Jurkat, Clone E6-1 (cell line): ENCODE results near the gene LUZP2.
"Not testable (repeated sequence)": the region's sequence is repeated elsewhere in the genome, so short reads cannot be mapped to it uniquely, and the experiment has no call there.

Experiments
- DNase-seq: peaks from one replicate; pipeline ENCODE4 v3.0.0-alpha.2; 2011; ENCODE audit warnings: low read depth, low spot score
- H3K4me3 ChIP-seq: 2 replicates; pipeline ENCODE4 v1.5.1; 2011; ENCODE audit warnings: mild to moderate bottlenecking, low read length, control low read depth, moderate library complexity

Gene LUZP2

DNA sequence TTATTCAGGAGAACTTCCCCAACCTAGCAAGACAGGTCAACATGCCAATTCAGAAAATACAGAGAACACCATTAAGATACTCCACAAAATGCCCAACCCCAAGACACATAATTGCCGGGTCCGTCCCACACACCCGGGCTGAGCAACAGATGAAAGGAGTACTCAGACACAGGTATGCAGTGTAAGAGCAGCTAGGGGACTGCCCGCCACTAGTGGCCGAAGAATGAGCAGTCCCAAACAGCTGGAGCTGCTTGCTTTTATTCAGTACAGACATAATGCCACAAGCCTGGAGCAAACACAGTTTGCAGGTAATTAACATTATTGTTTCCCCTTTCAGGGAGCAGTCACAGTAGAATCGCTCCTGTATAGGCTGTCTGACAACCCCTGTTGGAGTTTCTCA is 364.6 kb downstream of the LUZP2 start:
- no peak for DNase-seq
- H3K4me3 ChIP-seq: no peak overlapping the region

DNA sequence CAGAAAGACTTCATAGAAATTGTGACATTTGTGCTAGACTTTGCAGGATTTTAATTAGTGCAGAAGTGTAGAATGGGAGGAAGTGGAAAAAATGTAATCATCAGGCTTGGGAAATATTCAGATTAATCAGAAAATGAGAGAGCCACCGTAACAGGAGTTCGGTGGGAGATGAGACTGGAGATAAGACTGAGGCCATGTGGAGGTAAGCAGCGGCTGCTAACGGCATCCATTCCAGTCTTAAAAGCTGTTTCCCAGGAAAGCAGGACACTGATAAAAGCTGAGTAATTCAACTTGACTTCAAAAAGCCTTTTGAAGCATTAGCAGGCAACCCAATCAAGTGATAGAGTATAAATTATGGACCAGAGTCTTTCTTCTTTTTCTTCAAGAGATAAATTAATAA is 369.9 kb downstream of the LUZP2 start:
- no peak for DNase-seq
- H3K4me3 ChIP-seq: no peak overlapping the region

DNA sequence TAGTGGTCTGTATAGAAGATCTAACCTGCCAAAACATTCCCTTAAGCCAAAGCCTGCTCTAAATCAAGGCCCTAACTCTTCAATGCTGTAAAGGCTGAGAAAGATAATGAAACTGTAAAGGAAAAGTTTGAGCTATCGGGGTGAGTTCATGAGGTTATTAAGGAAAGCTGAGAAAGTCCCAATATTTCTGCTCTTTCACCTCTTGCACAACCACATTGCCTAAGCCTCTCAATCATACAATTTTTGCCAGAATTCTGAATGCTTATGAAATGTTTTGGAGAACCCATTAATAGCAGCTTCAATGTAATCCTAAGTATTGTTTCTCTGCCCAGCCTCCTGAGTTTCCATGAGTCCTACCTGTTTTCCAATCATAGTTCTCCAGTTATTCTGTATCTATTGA is 373.2 kb downstream of the LUZP2 start:
- no peak overlapping the region for H3K4me3 ChIP-seq
- DNase-seq: no peak

DNA sequence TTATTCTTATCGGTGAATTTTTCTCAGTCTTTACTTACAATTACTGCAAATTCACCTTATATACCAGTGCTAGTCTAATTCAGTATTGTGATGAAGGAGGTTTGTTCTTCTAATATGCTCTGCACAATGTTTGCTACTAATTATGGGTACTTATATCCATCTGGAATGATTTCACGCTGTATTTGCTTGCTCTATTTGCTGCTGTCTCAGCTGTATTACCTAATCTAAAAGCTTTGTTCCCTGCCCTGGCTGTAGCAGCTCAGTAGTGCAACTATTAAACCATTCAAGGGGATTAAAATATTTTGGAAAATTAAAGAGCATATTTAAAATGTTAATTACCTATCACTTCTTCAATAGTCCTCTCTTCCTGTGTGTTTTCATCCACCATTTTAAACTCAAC is 375.3 kb downstream of the LUZP2 start:
- no peak overlapping the region for H3K4me3 ChIP-seq
- DNase-seq: no peak

DNA sequence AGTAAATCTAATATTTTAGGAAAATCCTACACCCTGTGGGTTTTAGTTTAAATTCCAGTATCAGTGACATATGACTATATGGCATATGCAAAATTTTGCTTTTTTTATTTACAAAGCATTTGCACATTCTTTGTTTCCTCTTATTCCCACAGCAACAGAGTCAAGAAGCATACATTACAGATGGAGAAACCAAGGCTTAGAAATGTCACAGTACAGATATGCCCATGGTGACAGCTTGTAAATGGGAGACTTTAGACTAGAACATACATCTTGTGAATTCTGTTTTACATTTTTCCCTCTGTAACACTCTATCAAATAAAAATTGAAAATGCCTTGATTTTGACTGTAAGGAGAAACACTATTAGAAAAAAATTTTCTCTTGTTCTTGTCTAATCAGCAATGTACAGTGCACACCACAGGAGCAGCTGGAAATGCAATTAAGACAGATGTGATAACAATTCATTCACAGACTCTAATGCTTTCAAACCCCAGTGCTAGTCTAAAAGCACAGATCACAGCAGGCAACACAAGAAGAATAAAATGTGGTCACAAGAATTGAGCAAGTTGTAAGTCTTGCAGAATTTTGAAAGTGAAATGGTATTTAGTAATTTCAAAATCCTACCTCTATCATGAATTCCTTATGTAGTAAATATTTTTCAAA is 375.9 kb downstream of the LUZP2 start:
- no peak for DNase-seq
- no peak overlapping the region for H3K4me3 ChIP-seq

DNA sequence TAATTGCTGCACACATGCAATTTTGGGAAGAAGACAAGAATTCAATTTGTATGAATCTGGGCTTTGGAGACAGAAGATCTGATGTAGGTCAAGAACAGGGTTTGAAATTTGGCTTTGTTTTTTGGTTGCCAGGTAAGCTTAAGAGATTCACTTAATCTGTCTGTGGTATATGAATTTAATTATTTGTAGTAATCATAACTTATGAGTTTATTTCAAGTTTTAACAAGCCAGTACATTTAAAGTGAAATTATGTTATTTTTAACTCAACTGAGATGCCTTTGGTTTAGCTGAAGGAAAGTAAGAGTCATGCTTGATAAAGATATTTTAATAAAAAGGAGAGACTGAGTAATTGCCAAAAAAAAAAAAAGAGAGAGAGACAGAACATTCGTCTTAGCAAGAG is 384.1 kb downstream of the LUZP2 start:
- H3K4me3 ChIP-seq: no peak overlapping the region
- no peak for DNase-seq

DNA sequence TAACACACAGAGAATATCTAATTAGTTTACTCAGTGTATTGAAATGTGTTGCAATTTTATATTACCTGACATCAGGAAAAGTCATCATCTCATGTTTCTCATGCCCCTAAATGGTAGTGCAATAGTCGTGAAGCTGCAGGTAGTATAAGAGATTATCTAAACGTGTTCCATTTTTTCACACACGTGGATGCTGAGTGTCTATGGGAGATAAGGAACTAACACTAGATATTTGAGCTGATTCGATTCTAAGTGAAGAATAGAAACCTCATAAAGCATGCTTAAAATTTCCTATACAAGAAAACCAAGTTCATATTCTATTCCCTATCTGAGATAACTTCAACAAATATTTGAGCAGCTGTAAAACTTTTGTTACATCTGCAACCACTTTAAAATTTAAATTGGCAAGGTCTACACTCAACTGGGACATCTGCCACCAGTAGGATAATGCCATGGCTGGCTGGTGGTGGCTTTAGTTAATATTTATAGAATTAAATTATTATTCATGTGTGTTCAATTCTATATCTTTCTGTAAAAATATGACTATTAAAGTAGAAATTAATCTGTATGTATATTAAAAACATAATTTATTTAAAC is 388.8 kb downstream of the LUZP2 start:
- no peak for DNase-seq
- no peak overlapping the region for H3K4me3 ChIP-seq

DNA sequence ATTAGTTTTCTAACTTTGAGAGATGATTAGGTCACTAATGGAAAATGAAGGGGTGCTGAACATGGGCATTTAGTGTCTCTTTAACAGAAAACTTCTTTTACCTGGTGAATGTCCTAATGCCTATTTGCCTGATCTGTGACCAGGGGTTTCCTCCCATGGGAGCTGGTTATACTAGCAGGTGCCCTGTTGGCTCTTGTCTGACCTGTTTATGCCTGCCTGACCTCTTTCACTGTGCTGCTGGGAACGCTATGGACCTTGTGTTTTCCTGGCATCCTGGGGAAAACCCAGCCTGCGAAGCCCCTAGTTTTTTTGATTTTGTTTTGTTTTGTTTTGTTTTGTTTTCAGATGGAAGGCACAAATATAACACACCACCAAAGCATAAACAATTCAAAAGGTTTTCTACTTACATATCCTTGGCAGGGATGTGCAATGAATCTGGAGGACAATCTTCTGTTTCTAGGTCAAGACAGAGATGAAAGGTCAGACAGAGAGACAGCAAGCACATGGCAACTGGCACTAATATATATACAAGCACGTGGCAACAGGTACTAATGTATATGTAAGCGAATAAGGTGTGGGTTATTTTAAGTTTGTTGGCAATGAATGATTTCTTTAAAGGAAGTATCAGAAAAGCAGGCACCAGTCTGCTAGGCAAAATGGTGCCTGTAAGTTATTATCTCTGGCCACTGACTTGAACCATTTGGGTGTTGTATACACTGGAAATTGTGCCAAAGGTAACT is 390.2 kb downstream of the LUZP2 start:
- no peak overlapping the region for H3K4me3 ChIP-seq
- no peak for DNase-seq

DNA sequence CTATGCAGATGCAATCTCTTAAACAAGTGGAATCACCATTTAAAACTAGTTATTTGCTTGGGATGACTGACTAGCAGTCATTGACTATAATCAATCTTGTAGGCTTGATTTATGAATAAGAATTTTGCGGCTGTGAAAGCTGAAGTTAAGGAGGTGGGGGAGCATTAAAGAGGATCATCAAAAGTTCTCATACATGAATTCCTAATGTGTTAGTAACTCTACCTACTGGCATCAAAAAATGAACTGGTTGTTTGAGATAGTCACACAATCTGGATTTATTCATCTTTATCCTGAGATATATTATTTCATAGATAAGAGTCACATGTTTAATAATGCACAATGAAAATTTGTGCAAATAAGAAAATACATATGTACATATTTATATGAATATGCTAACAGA is 393.6 kb downstream of the LUZP2 start:
- DNase-seq: no peak
- H3K4me3 ChIP-seq: no peak overlapping the region

DNA sequence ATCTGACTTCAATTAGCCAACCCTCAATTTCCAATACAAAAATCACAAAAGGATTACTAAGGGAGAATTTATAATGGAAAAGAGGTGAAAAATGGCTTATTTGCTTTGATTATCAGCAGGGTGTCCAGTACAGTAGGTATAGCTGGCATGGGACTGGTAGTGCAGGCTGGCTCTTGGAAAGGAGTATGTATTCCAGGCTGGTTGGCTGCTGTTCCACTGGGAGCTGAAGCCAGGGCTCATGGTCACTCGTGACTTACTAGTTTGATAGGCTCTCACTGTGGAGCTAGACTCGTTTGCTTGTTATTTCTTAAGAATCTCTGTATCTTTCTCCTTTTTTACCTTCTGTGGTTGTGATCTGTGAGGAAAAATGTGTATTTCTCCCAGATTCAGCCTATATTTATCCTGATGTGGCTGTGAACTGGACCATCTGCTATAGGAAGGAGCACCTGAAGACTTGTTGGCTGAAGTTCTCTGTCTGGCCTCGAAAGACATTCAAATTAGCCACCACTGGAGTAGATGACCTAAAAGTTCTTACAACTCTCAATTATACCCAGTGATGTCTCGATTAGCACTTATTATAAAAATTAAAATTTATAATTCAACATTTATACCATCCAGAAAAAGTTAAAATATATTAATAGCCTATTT is 395.1 kb downstream of the LUZP2 start:
- DNase-seq, H3K4me3 ChIP-seq: not testable (repeated sequence)

DNA sequence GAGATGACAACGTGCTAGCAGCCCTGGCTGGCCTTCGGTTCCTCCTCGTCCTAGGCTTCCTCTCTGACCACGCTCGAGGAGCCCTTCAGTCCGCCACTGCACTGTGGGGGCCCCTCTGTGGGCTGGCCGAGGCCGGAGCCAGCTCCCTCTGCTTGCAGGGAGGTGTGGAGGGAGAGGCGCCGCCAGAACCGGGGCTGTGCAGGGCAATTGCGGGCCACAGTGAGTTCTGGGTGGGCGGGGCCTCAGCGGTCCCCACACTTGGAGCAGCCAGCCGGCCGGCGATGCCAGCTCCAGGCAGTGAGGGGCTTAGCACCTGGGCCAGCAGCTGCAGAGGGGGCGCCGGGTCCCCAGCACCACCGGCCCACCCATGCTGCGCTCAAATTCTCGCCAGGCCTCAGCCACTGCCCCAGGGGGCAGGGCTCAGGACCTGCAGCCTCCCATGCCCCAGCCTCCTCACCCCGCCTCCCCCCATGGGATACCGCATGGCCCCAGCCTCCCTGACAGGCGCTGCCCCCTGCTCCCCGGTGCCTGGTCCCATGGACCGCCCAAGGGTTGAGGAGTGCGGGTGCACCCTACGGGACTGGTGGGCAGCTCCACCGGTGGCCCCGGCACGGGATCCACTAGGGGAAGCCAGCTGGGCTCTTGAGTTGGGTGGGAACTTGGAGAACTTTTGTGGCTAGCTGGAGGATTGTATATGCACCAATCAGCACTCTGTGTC is 399.4 kb downstream of the LUZP2 start:
- no peak overlapping the region for H3K4me3 ChIP-seq
- DNase-seq: no peak

DNA sequence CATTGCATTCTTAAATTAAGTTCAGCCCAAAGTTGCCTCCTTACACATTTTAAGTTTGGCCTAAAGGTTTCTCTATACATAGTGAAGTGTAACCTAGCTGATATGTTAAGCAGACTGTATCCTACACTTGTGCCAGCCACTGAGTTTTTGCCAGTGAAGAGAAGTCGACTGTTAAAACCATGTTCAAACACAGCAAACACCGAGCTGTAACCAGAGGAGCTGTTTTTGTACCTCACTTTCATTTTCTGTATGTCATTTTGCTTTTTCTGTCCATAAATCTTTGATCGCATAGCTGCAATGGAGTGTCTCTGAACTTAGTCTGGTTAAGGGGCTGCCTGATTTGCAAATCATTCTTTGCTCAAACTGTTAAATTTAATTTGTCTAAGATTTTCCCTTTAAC is 403.7 kb downstream of the LUZP2 start:
- no peak for DNase-seq
- no peak overlapping the region for H3K4me3 ChIP-seq

DNA sequence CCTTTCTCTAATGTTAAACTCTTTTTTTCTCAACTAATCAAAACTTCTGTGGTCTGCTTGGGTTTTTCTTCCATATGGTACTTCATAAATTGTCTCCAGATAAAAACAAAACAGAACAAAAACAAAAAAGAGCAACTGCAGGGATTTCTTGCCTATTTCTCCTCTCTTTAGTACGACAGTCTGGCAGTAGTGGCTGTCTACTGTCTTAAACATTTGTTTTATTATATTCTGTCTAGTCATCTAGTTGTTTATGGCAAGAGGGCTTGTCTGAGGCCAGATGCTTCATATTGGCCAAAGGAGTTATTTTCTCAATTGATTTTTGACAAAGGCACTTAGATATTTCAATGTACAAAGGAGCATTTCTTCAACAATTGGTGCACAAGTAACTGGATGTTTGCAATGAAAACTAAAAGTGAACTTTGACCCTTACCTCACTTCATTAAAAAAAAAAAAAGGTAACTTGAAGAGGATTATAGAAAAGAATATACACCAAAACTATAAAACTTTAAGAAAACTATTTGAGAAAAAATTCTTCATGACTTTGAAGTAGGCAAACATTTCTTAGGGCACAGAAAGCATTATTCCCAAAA is 404.2 kb downstream of the LUZP2 start:
- no peak overlapping the region for H3K4me3 ChIP-seq
- DNase-seq: no peak

DNA sequence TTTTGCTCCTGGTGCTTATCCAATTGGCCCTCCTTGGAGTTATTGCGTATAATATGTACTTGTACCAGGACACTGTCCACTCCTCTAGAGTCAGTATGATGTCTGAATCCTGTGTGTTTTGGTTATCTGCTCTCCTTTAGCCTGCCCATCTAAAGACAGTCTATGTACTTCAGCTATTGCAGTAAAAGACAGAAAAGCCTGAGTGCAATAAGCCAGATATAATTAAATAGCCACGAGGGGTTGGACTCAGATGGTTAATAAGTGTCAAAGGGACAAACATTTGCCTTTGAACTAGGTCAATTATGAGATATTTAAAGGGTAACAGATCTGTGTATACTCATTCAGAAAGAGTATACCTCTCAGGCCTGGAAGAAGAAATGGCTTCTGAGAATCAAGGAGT is 406.7 kb downstream of the LUZP2 start:
- no peak for DNase-seq
- no peak overlapping the region for H3K4me3 ChIP-seq

DNA sequence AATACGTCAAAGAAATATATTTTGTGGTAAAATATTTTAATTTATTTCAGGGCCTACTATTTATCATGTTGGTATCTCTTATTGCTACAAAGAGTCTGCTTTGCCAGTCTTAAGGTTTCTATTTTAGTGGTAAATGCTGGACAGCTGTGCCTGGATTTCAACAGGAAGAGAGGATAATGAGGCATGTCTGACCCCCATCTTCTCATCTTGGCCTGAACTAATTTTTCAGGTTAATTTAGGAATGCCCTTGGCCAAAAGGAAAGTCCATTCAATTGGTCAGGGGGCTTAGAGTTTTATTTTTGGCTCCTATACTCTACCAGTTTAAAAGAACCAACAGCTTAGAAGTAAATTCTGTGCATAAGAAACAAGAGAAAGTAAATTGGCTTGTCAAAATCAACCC is 428.2 kb downstream of the LUZP2 start:
- no peak for DNase-seq
- no peak overlapping the region for H3K4me3 ChIP-seq

DNA sequence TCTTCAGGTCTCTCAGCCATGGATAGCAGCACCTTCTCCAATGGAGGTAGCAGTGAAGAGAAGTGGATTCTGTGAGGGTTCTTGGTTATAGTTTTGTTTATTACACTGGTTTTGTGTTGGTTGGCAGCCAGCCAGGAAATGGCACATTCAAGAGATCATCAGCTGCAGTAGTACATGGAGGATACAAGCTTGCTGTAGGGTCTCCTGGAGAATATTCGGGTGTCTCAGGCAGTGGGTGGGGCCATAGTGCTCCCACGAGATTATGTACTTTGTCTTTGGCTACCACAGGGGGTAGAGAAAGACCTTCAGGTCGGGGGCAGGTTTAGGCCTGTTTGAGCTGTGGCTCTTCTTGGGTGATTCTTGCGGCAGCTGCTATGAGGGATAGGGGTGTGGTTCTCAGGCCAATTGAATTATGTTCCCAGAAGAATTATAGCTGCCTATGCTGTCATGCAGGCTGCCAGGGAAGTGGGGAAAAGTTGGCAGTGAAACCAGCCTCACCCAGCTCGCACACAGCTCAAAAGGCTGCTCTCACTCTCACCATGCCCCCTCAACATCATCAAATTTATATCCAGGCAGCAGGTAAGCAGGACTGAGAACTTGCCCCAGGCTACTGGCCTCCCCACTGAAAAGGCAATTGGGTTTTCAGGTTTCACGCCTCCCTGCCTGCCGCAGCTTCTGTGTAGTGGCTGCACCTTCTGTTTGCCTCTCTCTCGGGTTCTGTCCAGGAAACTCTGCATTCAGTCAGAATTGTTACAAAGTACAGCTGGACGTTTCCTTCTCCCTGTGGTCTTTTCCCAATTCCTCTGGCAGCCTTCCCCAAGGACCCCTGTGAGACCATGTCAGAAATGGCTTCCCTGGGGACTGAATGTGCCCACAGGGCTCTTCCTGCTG is 435.5 kb downstream of the LUZP2 start:
- DNase-seq: no peak
- H3K4me3 ChIP-seq: no peak overlapping the region

DNA sequence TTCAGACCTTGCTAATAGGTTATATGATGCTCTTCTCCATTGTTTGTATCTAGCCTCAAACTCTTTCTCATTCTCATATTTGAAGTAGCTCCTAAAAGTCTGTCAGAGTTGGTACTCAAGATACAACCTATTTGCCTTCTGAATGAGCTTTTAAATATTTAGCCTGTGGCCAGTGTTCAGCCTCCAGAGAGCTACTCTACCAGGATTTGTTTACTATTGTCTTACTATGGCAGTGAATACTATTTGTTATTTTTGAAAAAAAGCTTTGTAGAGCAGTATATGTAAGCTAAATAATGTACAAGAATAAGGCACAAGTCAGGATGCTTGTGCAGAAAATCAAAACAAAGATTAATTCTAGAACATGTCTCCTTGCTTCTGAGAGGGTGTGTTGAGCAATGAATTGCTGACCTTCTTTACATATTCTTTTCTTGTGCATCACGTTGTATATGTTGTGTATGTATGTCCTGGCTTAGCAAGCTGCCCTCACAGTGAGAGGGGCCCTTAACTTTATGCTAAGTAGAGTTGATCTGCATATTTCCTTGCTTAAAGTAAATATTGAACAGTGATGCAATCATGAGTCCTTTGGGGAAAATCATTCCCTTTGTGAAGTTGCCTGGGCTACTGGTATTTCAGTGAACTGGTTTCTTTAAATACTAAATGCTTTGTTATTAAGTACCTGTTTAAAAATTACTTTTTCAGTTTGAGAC is 438.0 kb downstream of the LUZP2 start:
- no peak for DNase-seq
- H3K4me3 ChIP-seq: no peak overlapping the region

DNA sequence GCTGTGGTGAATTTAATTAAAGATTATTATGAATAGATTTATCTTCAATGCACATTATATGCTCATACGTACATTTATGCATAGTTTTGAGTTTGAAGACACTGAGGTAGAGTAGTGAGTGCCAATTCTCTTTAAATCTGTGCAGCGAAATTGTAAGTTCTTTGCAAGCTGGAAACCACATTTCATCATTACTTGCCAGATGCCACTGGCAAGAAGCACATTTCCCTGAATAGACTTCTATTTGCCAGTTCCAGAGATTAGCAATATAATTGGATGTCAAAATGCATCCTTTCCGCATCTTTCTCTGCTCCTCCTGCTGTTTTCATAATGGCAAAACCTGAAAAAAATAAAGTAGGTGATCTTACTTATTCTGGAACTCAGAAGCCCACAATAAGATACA is 448.0 kb downstream of the LUZP2 start:
- DNase-seq: no peak
- H3K4me3 ChIP-seq: no peak overlapping the region
